DMS 273 (cell line): ENCODE results near the gene PAPOLG.
A peak's percentile ranks its signal among the peaks of the same experiment; 100 is the strongest.

Experiments used
- DNase-seq: peaks from one replicate; lab custom pipeline; 2025; ENCODE audit not compliant: unreplicated experiment; lab: John Stamatoyannopoulos, UW

Gene PAPOLG

DNA sequence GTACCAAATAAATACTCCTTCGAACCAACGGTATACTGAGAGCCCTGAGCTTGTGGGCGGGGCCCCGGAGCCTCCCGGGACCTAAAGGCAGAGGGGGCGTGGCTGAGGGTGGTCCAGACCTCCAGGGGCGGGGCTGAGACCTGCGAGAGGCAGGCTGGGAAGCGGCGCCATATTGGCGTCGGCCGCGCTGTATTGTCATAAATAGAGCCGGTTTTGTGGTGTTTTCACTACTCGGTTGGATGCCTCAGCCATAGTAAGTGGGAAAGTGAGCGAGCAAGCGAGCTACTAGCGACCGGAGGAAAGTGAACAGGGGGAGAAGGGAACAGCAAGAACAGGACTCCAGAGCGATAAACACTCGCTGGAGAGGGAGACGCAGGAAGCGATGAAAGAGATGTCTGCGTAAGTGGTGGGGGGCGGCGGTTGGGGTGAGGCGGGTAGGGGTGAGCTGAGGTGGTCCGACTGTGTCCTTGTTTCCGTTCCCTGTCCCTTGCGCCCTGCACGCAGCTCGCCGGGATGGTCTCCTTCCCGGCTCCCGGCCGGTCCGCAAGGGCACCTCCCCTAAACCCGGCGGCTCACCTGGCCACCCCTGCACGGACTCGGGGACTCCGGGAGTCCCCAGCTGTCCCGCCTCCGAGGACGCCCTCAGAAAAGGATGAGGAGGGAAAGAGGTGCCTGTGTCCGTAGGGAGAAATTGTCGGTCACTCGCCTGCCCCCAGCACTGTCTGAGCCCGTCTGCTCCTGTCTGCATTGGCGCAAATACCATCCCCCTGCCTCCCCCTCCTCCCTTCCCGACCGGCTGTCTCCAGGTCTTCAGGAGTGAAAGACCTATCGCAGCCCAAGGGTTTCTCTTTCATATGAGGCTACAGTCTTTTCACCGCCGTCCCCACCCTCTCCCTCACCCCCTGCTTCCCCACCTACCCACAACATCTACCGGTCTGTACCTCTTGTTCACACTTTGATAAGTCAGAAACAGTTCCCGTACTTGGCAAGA lies at the start of gene PAPOLG:
Gene PAPOLG, plus strand, starts transcription at position 172 of the 991 bp plus-strand sequence. Its CDS starts 211 bp downstream, at position 383.
- DNase-seq, result peak; percentile 99

DNA sequence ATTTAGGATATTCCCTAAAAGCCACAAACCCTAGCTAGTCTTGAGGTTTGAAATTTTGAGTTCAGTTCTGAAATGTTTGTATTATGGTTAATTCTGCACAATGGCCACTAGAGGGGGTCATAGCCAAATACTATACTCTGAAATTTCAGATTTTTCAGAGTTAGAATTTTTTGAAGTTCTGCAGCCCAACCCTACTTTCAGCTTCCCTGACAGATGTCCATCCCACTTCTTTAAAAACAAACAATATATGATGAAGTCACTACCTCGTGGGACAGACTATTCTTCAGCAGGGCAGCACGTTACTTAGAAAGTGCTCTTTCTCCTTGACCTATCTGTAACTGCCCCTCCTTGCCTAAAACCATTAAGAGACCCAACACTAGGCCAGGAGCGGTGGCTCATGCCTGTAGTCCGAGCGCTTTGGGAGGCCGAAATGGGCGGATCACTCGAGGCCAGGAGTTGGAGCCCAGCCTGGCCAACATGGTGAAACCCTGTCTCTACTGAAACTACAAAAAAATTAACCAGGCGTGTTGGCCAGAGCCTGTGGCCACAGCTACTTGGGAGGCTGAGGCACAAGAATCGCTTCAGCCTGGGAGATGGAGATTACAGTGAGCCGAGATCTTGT lies 48.2 kb upstream of the PAPOLG start:
- DNase-seq, result peak; percentile 78

DNA sequence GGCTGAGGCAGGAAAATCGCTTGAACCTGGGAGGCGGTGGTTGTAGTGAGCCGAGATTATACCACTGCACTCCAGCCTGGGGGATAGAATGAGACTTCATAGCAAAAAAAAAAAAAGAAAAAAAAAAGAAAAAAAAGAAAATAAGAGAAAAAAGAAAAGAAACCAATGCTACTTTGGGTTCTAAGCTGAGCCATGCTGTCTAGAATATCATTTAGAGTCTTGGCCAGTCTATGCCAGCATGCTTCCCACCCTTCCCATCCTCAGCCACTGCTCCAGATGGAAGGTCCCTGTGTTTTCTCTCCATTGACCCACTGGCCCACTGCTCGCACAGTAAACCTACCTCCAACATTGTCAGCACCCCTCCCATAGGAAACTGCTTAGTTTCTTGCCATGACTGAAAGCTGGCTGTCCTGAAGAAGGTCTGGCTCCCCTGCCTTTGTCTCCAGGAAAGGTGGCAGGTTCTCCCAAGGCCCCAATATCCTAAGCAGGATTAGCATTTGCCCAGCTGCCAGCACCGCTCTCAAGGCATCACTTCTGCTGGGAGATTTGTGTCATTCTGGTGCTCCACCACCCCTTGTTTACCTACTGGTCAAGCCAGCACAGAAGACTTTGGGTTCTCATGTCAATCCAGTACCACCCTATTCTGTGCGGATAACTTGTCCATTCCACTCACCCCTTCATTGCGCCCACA lies 47.3 kb upstream of the PAPOLG start:
- no peak for DNase-seq

DNA sequence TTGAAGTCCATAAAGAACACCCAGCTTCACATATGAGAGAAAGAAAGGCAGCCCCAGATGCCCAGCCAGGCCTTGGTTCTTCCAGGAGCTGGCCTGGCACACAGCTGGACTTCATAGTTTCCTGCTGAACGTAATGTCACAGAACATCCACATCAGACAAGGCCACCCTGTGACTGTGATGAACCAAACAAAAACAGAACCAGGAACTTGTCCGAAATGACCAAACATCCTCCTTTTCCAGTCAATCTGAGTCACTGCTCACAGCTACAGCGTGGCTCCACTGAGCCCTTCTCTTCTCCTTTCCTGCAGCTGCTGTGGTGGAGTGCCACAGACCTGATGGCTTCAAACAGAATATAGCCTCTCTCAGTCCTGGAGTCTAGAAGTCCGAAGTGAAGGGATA lies 45.4 kb upstream of the PAPOLG start:
- DNase-seq, result no peak

DNA sequence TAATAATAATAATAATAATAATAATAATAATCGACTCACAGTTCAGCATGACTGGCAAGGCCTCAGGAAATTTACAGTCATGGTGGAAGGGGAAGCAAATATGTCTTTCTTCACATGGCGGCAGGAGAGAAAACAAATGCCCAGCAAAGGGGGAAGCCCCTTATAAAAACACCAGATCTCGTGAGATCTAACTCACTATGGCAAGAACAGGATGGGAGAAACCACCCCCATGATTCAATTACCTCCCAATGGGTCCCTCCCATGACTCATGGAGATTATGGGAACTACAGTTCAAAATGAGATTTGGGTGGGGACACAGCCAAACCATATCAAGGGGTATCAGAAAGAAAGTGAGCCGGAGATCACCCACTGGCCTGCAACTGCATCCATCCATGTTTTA lies 40.5 kb upstream of the PAPOLG start:
- DNase-seq, result no peak

DNA sequence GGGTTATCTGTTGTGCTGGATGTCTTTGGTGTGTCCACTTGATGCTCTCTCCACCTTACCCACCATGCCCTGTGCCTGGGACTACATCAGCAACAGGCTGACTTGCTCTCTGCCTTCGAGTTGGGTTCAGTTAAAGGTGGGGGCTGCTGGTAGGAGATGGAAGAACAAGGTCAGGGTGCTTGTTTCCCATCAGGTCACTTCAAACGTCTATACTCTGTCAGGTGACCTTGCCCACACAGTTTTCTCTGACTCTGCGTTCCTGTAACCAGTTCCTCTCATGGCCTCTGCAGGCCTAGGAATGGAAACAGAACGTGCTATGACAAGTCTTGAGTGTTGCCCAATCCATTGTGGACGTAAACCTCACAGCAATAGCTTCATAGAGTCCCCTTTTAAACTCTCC lies 38.4 kb upstream of the PAPOLG start:
- DNase-seq, result no peak

DNA sequence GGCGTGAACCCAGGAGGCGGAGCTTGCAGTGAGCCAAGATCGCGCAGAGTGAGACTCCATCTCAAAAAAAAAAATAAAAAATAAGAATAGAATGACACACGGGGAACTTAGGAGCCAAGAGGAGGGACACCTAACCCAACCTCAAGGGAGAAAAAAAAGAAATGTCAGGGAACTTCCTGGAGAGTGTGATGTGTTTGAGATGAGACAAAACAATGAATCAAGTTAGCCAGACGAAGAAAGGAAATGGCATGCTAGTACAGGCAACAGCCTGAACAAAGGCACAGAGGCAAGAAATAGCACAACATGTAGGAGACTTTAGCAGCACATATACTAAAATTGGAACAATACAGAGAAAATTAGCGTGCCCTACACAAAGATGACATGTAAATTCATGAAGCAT lies 36.7 kb upstream of the PAPOLG start:
- no peak for DNase-seq

DNA sequence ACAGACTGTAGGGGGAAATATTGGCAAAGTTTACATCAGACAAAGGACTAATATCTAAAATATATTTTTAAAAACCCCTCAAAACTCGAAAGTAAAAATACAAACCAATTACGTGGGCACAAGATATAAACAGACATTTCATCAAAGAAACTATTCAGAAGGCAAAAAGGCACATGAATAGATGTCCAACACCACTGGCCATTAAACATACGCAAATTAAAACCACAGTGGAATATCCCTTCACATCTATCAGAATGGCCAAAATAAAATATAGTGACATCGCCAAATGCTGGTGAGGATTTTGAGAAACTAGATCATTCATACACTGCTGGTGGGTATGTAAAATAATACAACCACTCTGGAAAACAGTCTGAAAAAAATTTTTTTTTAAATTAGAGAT lies 30.6 kb upstream of the PAPOLG start:
- DNase-seq, result no peak

DNA sequence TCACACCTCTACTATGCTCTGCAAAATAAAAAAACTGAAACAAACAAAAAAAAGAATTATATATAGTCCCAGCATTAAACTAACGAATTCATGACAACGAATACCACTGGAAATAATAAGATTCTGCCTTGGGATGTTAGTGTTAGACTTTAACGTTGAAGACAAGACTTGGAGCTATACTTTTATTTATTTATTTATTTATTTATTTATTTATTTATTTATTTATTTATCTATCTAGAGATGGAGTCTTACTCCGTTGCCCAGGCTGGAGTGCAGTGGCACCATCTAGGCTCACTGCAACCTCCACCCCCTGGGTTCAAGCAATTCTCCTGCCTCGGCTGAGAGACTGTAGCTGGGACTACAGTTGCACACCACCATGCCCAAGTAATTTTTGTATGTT lies 27.2 kb upstream of the PAPOLG start:
- DNase-seq, result no peak

DNA sequence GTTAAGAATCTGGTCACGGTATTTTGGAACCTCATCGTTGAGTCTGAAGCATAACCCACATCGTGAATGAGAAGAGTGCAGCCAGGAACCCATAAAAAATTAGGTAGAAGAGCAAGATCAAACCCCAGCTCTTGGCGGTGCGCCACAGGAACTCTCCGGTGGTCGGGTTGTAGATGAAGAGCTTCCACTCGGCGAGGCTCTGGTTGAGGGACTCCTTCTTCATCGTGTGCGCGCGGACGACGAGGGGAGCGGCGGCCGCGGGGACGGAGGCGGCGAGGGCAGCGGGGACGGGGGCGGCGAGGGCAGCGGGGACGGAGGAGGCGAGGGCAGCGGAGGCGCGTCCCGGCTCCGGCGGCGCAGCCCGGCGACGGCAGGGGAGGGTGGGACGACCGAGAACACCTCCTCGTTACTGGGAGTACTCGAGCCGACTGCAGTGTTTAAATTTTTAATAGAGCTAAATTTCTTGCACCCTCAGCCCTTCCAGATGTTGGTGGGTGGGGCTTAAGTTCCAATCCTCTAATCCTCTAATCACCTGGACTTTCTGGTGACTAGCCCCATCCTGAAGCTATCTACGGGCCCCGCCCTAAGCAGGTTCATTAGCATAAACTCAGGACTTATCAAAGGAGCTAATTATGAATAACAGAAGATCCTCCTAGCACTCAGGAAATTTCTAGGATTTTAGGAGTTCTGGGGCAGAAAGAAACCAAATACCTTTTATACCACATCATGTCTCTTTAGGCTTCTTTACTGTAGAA lies 20.4 kb upstream of the PAPOLG start:
- peak; percentile 67 for DNase-seq

DNA sequence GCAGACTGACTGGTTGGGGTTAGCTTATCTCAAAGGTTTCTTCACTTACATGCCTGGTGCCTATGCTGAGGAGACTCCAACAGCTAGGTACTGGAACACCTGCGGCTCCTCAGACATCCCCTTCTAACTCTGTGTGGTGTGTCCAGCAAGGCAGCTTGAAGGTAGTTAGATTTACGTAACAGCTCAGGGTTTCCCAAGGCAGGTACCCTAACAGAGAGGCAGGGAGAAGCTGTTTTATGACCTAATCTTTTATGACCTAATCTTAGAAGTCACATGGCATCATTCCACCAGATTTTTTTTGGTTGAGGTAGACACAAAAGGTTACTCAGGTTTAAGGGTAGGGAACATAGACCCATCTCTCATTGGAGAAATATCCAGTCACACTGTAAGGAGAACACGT lies 17.4 kb upstream of the PAPOLG start:
- DNase-seq, result no peak

DNA sequence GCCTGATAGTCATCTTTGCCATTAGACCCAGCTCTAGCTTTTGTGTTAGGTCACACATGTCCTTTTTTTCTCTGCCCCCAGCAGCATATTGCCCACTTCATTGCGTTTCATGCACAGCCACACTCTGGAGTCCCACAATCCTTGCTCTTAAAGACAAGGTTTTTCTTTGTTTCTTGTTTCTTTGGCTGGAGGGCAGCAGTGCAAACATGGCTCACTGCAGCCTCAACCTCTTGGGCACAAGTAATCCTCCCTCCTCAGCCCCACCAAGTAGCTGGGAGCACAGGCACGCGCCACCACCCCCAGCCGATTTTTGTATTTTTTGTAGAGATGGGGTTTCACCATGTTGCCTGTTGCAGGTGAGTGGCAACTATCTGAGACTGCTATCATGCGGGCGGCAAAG lies 16.9 kb upstream of the PAPOLG start:
- DNase-seq, result no peak

DNA sequence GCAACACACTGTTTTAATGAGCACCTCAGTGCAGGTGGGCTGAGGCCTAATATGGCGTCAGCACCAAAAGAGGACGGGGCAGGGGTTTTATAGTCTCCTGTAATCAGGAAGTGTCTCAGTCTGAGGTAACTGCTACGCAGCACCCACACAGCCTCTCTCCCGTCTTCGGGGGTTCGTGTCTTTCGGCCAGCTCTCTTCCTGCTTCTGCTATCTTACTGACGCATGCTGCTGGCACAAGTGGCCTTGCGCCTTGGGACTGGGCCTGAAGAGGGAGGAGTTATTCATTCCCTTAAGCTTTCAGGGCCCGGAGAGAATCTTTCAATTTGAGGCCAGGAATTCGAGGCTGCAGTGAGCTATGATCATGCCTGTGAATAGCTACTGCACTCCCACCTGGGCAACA lies 14.5 kb upstream of the PAPOLG start:
- no peak for DNase-seq

DNA sequence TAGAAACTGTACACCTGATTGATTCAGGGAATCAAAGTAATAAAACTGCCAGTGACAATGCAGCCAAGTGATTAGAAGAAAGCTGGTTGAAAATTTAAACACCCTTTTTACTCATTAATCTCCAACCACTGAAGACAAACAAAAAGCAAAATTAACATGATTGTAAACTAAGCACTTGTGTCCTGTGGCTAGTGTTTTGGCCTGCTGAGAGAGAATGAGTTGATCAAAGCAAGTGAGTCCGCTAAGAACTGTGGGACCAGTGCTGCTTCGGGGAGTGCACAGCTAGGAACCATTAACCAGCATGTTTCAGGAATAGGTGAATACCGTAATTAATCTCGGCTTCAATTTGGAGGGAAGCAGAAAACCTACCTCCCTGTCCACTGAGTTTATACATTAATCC lies 13.6 kb upstream of the PAPOLG start:
- no peak for DNase-seq

DNA sequence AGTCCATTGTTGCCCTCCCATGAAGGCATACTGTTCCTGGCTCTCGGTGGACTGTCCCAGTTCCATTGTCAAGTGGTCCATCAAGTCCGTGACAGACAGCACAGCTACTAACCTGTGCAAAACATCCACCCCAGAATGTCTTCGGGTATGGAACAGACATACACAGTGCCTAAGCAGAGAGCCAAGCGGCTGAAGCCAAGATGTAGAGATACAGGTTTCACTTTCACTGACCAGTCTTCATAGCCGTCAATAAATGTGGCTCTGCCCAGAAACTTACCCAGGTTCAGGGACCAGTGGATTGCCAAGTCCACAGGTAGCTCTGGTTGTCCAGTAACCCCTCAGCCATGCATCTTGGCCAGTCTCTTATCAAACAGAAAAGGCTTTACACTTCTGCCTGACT lies 10.7 kb upstream of the PAPOLG start:
- DNase-seq, result no peak

DNA sequence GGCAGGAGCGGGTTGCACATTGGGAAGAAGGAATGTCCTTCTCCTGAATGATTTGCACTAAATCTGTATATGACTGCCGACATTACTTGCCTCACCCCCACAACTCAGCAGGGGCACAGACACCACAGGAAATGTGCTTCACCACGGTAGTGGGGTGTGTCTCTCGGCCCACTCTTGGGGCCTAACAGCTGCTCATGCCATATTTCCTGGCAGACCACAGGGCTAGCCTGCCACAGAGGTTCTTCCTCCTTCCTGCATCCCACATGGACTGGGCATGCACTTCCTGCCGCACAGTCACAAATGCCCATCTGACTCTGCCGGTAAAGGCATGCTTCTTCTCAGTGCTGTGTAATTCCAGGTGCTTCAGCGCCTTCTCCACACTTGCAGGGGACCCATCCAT lies 10.3 kb upstream of the PAPOLG start:
- DNase-seq, result no peak

DNA sequence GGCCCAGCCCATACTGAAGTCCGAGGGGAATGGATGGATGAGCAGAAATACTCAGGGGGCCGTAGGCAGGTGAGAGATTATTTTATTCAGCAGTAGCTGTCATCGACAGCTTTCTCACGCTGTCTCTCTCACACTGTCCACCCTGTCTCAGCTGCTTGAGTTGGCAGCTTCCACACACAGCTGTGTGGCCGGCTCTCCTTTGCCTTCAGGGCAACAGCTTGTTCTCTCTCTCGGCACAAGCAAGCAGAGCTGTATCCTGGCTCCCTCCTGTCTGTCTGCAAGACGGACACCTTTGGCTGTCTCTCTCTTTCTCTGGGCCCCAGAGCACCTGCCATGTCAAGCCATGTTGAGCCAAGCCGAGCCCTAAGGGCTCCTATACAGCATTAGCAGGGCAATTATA lies 9.8 kb upstream of the PAPOLG start:
- no peak for DNase-seq

DNA sequence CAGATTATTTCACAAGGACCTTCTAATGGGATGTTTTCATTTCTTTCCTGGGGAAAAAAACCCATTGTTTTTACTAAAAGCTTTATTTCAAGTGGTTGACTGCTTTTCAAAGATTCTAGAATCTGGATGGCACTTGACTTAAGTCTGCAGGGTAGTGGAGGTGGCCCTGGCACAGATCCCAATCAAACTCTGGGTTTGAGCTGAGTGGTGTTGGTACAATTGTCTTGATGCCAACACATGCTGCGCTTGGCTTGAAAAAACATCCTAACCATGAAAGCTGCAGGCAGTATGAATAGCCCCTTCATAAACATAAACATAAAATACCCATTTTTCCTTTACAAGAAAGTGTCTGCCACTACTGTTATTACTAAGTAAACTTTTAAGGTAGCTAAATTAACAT lies 3.6 kb downstream of the PAPOLG start:
- DNase-seq, result no peak

DNA sequence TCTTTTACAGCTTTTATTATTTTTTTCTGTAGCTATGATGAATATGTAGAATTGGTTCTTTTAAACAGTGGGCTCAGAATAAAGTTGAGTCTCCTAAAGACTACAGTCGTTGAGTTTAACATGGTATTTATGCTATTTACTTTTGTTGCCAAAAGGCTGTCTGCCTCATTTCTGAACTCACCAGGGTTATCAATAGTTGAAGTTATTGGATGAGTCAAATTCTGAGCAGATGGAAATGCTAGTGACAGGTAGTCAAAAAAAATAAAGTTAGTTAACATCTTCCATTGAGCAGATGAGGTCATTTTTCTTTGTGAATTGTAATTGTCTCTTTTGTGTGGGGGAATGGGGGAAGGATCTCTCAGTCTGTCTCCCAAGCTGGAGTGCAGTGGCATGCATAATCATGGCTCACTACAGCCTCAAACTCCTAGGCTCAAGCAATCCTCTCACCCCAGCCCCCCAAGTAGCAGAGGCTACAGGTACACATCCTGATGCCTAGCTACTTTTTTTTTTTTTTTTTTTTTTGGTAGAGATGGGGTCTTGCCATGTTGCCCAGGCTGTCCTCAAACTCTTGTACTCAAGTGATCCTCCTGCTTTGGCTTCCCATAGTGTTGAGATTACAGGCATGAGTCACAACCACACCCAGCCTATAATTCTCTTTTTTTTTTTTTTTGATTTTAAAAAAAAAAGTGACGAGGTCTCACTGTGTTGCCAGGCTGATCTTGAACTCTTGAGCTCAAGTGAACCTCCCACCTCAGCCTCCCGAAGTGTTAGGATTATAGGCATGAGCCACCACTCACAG lies 8.9 kb downstream of the PAPOLG start:
- DNase-seq, result no peak

DNA sequence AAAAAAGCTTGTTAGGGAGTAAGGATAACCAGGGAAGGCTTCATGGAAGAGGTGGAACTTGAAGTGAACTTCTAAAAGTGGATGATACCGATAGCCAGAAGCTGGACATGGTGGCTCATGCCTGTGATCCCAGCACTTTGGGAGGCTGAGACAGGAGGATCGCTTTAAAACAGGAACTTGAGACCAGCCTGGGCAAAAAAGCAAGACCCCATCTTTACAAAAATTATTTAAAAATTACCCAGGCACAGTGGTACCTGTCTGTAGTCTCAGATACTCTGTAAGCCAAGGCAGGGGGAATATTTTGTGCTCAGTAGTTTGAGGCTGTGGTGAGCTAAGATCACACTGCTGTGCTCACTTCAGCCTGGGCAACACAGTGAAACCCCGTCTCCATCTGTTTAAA lies 10.2 kb downstream of the PAPOLG start:
- DNase-seq, result no peak
